HG02884 (cell line): ENCODE results near the gene NKD1.

ENCODE experiments used
- ATAC-seq: cut with Tn5 transposase; IDR thresholded peaks from one replicate; pipeline ENCODE4 v1.9.1; 2021; ENCODE audit warnings: mild to moderate bottlenecking, moderate library complexity; ENCODE audit not compliant: unreplicated experiment

The NKD1 gene

DNA sequence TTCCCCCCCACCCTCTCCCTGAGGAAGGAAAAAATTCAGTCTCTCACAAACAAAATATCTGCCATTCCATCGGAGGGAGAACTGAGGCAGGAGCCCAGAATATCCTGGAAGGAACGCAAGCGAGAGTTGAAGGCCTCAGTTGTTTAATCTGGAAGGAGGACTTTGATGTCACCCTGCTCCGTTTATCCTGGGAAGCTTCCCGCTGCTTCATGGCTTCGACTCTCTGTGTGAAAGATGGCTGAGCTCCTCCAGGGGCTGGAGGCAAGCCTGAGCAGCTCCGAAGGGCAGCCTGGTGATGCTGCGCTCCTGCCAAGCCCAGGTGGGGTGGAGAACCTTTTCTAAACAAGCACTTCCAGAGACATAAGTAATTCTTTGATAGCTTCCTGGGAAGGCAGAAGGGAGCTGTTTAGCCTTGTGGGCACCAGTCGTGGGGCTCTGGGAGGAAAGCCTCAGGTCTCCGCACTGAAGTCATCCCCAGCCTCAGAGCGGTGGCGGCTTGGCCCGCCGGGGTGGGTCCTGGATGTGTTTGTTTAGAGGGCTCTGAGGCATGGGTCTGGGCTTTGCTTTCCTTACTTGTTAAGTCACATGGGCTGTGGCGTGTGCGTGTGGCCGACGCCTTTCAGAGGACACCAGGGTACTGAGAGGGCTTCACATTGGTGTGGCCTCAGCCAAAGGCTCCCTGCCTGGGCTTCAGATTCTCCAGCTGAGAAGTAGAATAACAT lies 7.9 kb downstream of the NKD1 start:
- ATAC-seq: no peak

DNA sequence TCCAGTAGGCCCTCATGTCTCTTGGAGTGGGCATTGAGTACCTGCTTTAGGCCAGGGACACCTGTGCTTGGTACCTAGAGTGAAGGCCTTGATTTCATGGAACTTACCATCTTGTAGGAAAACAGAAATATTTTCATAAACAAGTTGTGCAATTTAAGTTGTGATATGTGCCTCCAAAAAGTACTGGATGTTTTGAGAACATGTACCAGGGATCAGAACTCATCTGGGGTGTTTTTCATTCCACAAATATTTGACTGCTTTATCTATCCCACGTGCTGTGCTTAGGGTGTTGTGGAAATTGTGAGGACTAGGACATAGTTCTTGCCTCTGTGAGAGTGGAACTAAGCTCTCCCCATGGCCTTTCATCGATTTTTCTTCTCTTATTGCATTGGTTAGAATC lies 8.8 kb downstream of the NKD1 start:
- no peak for ATAC-seq

DNA sequence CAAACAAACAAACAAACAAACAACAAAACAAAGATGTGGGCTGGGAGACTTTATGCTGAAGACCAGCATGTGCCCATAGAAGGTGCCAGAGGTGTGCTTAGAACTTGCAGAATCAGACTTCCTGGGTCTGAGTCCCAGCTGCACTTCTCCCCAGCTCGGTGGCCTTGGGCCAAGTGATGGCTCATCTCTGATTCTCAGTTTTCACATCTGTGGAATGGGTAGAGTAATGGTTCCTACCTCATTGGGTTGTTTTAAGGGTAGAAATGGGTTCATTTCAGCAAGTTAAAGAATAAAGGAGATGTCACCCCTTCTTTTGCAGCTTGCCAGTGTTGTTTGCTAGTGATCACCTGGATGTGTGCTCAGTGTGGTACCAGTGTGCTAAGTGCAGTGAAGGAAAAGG lies 10.7 kb downstream of the NKD1 start:
- ATAC-seq: no peak

DNA sequence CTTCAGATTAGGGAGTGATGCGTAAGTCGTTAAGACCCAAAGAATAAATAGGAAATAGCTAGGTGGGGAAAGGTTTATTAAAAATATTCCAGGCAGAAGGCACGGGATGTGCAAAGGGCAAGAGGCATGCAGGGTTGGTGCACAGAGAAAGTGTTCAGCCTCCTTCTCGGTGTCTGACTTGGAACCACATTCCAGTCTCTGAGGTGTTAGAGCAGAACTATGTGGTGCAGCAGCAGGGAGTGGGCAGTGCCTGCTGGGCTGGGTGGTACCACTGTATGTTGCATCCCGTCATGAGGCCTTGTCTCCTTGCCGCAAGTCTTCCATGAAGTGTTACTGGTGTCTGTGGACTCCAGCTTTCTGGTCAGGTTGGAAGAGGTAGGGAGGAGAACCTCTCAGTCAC lies 11.1 kb downstream of the NKD1 start:
- no peak for ATAC-seq

DNA sequence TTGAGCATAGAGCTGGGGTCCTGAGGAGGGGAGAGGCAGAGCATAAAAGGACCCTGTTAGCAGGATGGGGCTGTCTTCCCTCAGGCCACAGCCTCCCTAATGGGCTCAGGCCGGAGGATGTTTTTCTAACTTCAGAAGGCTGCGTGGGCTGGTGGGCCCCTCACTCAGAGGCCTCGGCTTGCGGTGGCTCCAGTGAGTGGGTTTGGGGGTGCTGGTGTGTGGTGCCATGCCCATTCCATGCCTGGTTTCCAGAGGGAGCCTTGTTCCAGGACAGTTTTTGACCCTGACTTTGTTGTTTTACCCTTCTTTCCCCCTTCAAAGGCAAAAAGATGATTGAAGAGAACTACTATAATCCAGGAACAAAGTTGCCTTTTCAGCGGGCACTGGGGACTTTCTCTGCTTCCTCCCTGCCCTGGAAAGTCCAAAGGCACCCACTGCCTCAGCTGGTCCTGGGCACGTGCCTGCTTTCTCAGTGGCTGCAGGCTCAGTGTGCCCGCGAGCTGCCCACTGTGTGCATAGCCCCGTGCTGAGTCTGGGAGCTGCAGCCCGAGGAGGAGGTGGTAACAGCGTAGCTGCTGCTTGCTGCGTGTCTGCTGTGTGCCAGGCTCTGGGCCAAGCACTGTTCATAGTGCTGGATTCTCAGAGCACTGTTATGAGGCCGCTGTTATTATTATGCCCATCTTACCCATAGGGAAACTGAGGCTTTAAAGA lies 11.8 kb downstream of the NKD1 start:
- ATAC-seq: no peak

DNA sequence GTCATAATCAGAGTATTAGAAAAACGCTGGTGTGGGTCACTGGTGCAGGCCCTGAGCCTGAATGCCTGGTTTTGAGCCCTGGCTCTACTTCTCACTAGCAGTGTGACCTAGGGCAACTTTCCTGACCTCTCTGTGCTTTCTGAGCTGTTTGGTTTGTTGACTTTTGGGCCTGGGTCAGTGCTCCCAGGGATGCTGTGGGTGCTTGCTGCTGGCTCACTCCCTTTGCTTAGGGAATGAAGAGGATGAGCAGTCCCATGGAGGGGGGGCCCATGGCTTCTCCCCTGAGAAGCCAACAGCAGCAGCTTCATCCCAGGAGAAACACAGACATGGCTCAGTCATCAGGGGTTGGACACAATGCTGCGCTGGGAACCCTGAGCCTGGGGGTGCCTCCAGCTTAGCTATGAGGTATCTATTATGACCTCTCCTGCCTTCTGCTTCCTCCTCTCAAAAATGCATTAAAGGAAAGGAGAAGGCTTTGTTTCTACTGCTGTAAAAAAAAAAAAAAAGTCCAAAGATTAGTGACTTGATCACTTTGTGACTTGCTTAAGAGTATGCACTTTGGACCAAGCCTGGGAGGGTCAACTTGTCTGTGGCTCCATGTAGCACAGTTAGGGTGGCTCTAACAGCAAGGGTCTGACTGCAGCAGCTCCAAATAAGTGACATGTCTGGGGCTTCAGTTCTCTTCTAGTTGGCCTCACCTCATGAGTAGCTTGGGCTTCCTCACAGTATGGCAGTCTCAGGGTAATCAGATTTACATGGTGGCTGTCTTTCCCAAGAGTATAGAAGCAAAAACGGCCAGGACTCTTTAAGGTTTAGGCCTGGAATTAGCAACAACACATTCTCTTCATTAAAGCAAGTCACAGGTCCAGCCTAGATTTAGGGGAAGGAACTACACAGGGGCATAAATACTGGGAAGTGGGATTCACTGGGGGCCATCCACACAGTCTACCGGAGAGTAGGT lies 13.0 kb downstream of the NKD1 start:
- ATAC-seq: no peak

DNA sequence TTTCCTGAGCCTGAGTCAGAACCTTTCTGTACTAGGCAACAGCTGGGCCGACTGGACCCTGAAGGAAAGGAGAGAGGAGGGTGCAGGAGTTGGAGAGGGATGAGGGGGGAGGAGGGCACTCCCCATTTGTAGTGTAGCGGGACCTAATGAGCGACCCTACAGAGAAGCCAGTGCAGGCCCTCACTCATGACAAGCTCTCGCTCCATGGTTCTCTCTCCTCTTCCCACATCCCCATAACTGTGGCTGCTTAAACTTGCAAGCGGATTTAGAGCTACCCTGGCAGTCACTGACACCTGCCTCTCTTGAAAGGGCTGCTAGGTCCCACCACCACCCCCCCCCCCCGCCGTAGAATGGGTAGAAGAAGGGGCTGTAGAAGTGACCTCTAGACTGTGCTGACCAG lies 14.5 kb downstream of the NKD1 start:
- ATAC-seq: no peak

DNA sequence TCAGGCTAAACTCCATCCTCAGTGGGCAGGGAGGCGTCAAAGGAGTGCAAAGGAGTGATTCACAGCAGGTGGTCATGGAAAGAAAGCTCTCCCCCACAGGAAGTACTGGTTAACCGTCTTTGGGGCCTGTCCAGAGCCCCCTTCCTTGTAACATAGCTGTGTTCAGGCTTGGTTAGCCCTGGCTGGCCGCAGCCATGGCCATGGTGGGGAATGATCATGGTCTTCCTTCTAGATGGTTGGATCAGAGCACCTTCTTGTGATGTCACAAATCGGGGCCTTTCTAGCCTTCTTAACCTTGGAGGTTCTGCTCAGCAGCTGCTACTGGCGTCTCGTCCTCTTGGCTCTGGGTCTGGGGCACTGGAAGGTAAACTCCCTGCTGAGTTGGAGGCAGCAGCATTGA lies 15.8 kb downstream of the NKD1 start:
- no peak for ATAC-seq

DNA sequence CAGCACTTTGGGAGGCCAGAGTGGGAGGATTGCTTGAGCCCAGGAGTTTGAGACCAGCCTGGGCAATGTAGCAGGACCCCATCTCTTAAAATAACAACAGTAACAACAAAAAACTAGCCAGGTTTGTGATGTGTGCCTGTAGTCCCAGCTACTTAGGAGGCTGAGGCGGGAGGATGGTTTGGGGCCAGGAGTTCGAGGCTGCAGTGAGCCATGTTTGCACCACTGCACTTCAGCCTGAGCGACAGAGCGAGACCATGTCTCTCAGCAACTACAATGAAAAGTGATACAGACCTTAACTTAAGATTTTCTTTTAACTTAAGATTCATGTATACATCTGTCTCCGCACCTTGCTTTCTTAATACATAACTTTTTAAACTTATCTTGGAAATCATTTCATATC lies 17.2 kb downstream of the NKD1 start:
- no peak for ATAC-seq

DNA sequence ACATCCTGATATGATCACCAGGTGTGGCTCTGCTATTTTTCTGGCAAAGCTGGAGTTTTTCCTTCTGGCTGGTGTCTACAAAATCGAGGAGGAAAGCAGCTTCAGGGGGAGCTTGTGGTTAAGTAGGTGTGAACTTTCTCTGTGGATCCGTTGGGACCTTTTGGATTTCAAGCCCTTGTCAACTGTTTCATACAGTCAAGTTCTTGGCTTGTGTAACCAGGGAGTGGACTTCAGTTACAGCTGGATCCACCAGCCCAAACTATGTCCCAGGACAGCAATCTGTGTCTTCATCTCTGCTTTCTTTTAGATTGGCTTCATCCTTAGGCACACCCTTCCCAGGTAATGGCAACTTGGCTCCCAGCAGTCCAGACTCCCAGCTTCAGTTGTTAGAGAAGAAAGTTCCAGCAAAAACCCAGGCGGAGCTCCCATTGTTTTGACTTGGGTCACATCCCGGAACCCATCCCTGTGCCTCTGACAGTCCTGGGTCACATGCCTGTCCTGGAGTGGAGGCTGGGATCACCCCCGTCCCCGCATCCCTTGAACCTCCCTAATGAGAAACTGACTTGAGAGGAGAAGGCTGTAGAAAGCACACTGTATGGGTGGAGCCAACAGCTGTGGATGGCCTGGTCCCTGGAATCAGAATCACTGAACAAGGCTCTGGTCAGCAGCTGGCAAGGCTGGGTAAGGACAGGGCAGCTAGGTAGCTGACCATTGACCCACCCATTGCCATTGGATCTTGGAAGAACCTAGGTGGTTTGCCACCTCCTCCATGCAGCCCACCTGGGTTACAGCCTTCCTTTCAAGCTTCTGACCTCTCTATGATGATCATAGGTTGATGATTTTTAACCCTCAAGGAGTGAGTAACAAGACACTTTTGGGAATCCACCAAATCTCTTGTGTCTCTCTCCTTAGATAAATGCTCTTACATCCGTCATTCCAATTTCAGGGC lies 18.1 kb downstream of the NKD1 start:
- ATAC-seq: no peak

DNA sequence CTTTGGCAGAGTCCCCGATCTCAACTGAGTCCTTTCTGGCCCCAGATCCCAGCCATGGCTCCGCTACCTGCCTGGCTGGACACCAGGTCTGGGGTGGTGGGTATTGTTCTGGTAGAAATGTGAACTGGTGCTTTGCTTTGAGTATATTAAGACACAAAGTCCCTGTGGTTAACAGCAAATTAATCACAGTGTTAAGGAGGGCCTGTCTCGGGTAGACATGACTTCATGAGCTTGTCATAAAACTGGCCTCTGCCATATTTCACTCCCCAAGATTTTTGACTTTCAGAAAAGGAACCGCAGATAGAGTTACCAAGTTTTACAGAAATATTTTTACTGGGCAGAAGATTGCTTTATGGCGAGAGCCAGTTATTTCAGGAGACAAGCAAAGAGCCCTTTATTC lies 19.5 kb downstream of the NKD1 start:
- ATAC-seq: no peak

DNA sequence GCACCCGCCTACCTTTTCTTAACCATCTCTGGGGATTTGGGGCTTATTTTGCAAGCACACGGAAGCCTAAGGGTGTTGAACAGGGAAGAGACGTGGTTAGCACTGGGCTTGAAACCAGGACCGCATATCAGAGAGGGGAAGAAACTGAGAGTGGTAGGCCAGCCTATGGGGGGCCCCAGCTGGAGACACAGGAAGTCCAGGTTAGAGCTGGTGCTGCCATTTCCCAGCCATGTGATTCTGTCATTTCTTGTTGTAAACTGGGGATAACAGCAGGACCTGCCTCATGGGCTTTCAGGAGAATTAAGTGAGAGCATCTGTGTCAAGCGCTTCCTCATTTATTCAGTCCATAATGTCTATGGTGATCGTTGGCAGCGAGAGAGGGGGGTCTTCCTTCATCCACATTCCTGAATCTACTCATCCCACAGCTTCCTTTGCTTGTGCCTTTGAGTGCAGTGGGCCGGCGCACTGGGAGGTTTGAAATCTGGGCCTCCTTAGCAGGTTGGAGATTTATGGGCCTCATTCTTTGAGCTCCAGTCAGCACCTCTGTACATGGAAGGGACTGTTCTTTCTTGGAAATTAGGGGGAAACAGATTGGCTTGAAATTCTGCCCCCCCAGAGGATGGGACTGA lies 20.1 kb downstream of the NKD1 start:
- ATAC-seq: no peak

DNA sequence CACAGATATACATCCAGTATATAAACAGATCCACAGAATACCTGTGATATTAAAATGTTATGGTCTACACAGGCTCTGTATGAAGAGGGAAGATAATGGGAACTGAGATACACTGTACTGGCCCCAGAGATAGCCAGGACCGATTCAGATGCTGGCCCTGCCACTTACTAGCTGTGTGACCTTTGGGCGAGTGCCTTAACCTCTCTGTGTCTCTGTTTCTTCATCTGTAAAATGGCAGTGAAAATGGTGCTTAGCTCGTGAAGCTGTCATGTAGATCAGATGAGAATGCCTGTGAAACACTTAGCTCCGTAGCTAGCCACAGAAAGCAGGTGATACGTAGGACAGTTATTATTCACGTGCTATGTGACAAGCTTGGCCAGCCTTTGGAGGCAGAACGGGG lies 22.2 kb downstream of the NKD1 start:
- ATAC-seq: no peak

DNA sequence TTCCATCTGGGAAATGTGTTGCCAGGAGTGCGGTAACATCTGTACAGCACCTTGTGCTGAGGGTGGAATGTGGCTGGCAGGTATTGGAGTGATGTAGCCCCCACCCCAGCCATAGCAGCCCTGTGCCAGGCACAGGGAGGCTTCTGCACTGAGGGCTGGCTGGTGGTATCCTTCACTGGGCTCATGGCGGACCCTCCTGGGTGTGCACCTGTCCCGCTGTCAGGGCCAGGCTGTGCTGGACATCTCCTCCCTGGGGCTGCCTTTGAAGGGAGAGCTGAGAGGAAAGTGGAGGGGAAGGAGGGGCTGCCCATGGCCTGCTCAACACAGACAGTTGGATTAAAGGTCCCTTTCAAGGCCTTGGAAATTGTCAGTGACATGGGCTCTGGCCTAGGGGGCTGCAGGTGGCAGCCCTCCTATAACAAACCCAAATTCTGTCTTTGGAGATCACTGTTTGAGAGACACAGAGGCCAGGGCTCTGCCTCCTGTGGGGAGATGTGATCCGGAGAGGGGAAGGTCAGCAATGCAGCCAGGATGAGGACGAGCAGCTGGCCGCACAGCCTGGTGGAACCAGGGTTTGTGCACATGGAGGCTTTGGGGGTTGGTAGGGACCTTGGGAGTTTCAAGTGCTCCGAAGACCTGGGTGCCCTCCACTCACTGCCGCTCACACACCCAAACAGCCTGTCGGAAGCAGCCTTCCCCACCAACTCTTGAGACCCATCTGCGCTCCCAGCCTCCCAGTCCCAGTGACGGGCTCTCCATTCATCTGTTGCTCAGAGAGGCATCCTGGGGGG lies 22.8 kb downstream of the NKD1 start:
- ATAC-seq: no peak

DNA sequence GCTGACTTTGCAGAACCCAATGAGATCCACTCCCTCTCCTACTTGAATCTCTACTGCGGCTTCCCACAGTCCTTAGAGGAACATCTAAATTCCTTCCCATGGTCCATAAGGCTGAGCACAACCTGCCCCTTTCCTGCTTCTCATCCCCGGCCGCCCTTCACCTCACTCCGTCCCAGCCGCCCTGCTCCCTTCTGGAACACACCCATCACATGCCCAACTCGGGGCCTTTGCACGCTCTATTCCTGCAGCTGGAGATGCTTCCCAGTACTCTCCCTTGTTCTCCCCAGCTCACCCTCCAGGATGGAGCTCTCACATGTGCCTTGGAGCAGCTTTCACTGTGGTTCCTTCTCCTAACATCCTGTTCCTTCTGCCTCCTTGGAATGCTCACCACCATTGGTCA lies 23.6 kb downstream of the NKD1 start:
- ATAC-seq: no peak

DNA sequence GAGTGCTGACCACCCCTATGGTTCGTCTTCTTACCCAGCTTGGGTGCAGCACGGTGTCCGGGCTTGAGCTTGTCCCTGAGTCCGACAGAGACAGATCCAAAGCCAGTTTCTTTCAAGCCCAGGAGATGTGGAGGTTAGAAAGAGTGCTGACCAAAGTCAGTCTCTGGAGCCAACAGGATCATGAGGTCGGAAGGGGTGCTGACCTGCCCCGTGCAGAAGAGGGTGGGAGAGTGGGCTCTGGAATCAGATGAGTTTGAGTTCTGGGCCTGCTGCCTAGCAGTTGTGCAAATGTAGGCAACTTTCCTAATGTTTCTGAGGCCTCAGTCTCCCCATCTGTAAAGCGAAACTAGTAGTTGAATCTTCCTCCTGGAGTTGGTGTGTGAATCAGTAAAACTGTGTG lies 24.5 kb downstream of the NKD1 start:
- no peak for ATAC-seq

DNA sequence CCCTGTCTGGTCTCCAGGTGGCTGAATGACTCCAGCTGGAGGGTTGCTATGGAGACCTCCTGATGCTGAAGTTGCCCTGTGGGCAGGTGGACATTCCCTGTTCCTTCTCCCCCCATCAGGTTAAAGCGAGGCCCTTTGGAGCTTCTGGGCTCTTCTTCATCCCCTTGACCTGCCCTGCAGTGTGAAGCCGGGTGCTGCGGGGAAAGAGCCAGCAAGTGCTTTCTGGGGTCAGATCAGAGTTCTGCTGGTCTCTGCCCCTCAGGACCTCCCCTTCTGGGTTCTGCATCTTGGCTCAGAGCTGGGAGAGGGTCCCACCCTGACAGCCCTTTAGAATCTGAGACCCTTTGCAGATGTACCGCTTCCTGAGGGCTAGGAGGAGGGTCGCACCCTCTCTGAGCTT lies 25.1 kb downstream of the NKD1 start:
- ATAC-seq: no peak

DNA sequence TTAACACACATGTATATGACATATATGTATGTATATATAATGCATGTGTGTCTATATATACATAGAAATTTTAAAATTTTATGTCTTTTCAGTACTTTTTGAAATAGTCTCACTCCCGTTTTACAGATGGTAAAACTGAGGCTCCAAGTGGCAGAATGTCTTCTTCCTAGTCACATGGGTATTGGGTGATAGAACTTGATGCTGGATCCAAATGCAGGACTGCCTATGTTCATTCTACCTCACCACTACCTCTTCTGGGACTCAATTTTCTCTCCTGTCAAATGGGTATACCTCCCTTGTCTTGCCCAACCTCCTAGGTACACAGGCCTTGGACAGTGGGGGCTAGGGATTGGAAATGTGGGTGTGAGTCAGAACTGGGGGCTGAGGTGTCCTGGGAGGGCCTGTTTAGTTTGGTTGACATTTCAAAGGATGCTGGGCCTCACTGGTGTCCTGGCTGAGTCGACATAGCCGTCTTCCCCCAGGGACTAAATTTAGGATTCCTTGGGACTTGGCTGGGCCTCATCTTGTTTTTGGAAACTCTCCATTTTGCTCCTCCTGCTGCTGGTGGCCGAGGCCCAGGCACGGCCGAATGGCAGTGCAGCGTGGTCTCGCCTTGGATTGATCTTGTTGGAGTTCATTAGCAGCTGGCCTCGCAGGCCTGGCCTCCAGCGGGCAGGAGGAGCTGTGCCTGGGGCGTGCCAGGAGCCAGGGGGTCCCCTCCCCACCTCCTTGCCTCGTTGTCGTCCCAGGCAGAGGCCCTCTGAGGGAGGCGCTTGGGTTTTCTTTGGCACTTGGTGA lies 25.9 kb downstream of the NKD1 start:
- ATAC-seq: no peak

DNA sequence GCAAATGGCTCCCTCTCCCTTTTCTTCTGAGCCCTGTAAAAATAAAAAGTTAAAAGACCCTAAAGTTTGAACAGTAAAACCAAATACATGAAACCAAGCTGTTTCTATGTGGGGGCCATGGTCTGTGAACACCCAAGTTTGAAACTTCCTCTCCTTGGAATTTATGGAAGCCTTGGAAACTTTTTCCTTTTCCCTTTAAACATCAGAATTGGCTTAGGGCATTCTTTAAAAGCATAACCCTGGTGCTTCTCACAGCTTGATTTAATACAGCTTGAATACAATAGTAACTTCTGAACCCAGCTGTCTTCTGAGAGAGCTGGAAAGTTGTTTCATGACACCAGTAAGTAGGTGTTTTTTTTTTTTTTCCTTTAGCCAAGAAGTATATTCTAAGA lies 26.5 kb downstream of the NKD1 start:
- ATAC-seq: no peak
